ENCODE results near the gene SOCS3.
"Not testable (repeated sequence)": the region's sequence is repeated elsewhere in the genome, so short reads cannot be mapped to it uniquely, and the experiment has no call there.

Gene SOCS3

GRCh38 chr17:78340183-78340955 lies 19.5 kb downstream of the SOCS3 start:
- DNase-seq (ENCODE audit: low read depth), result no peak
- no peak for TF ChIP-seq MYC (IDR thresholded peaks at IDR 0.05; ENCODE audit: low read depth, low read length)
- TF ChIP-seq MAX (IDR thresholded peaks at IDR 0.05; ENCODE audit: low read depth, low read length), result no peak
- no peak for TF ChIP-seq CTCF (IDR thresholded peaks at IDR 0.05; ENCODE audit: low read depth, low read length)
- no peak for TF ChIP-seq POLR2A (IDR thresholded peaks at IDR 0.05; ENCODE audit: extremely low read depth, insufficient read length)

GRCh38 chr17:78338486-78339259 lies 21.2 kb downstream of the SOCS3 start:
- no peak for TF ChIP-seq POLR2A (IDR thresholded peaks at IDR 0.05; ENCODE audit: extremely low read depth, insufficient read length)
- DNase-seq (ENCODE audit: low read depth), result no peak
- H3K4me3 ChIP-seq (ENCODE audit: low read depth, low read length), result no peak overlapping the region

More at GRCh38 chr17:78340183-78340955, 19.5 kb downstream of the SOCS3 start:
- no peak overlapping the region for H3K4me3 ChIP-seq (ENCODE audit: low read depth, low read length)

- no peak for DNase-seq (ENCODE audit: low read depth)
- no peak overlapping the region for H3K4me3 ChIP-seq (ENCODE audit: low read depth, low read length)
- TF ChIP-seq MAX (IDR thresholded peaks at IDR 0.05; ENCODE audit: low read depth, low read length) (no peak), POLR2A (IDR thresholded peaks at IDR 0.05; ENCODE audit: extremely low read depth, insufficient read length) (no peak), MYC (IDR thresholded peaks at IDR 0.05; ENCODE audit: low read depth, low read length) (no peak)
Observed at GRCh38 chr17:78337244-78338109, 22.4 kb downstream of the SOCS3 start.

- no peak for DNase-seq (ENCODE audit: low read depth)
- TF ChIP-seq CTCF (IDR thresholded peaks at IDR 0.05; ENCODE audit: low read depth, low read length) (no peak), MYC (IDR thresholded peaks at IDR 0.05; ENCODE audit: low read depth, low read length) (no peak), MAX (IDR thresholded peaks at IDR 0.05; ENCODE audit: low read depth, low read length) (no peak), POLR2A (IDR thresholded peaks at IDR 0.05; ENCODE audit: extremely low read depth, insufficient read length) (no peak)
- no peak overlapping the region for H3K4me3 ChIP-seq (ENCODE audit: low read depth, low read length)
Observed at GRCh38 chr17:78335209-78335608, 24.7 kb downstream of the SOCS3 start.

GRCh38 chr17:78332991-78333390 lies 26.9 kb downstream of the SOCS3 start:
- DNase-seq (ENCODE audit: low read depth), result no peak
- no peak for TF ChIP-seq CTCF (IDR thresholded peaks at IDR 0.05; ENCODE audit: low read depth, low read length)
- no peak for TF ChIP-seq POLR2A (IDR thresholded peaks at IDR 0.05; ENCODE audit: extremely low read depth, insufficient read length)
- H3K4me3 ChIP-seq (ENCODE audit: low read depth, low read length), result no peak overlapping the region

GRCh38 chr17:78331355-78331754 lies 28.5 kb downstream of the SOCS3 start:
- H3K4me3 ChIP-seq (ENCODE audit: low read depth, low read length); DNase-seq (ENCODE audit: low read depth): not testable (repeated sequence)

GRCh38 chr17:78330570-78331224 lies 29.2 kb downstream of the SOCS3 start:
- TF ChIP-seq CTCF (IDR thresholded peaks at IDR 0.05; ENCODE audit: low read depth, low read length), result no peak
- no peak for TF ChIP-seq MAX (IDR thresholded peaks at IDR 0.05; ENCODE audit: low read depth, low read length)
- TF ChIP-seq MYC (IDR thresholded peaks at IDR 0.05; ENCODE audit: low read depth, low read length), result no peak
- TF ChIP-seq POLR2A (IDR thresholded peaks at IDR 0.05; ENCODE audit: extremely low read depth, insufficient read length), result no peak
- no peak for DNase-seq (ENCODE audit: low read depth)
- no peak overlapping the region for H3K4me3 ChIP-seq (ENCODE audit: low read depth, low read length)

All from NB4 (cell line).